ENCODE data around the gene CAP1.

The CAP1 gene

GRCh38 chr1:40040511-40041465 lies at the start of gene CAP1:
TSS of gene CAP1 (plus strand) at chr1:40040729. CDS start at chr1:40059347, 18,618 bp downstream.
- no peak for TF ChIP-seq CTCF (conservative IDR thresholded peaks at IDR 0.05; ENCODE audit: low read depth, low read length)
- DNase-seq (ENCODE audit: low read depth) = peak; percentile 94
- H3K4me3 ChIP-seq (ENCODE audit: low read length) = peak within 1 kb of the TSS; percentile 99

GRCh38 chr1:39992234-39992633 lies 48.3 kb upstream of the CAP1 start:
- no peak for DNase-seq (ENCODE audit: low read depth)
- no peak for TF ChIP-seq CTCF (conservative IDR thresholded peaks at IDR 0.05; ENCODE audit: low read depth, low read length)
- no peak overlapping the region for H3K4me3 ChIP-seq (ENCODE audit: low read length)

GRCh38 chr1:39992888-39993287 lies 47.6 kb upstream of the CAP1 start:
- DNase-seq (ENCODE audit: low read depth) = no peak
- no peak overlapping the region for H3K4me3 ChIP-seq (ENCODE audit: low read length)
- TF ChIP-seq CTCF (conservative IDR thresholded peaks at IDR 0.05; ENCODE audit: low read depth, low read length) = no peak

GRCh38 chr1:39995973-39996393 lies 44.5 kb upstream of the CAP1 start:
- DNase-seq (ENCODE audit: low read depth) = no peak
- no peak overlapping the region for H3K4me3 ChIP-seq (ENCODE audit: low read length)
- TF ChIP-seq CTCF (conservative IDR thresholded peaks at IDR 0.05; ENCODE audit: low read depth, low read length) = no peak

GRCh38 chr1:39996396-39997004 lies 44.0 kb upstream of the CAP1 start:
- no peak for TF ChIP-seq CTCF (conservative IDR thresholded peaks at IDR 0.05; ENCODE audit: low read depth, low read length)
- no peak for DNase-seq (ENCODE audit: low read depth)
- H3K4me3 ChIP-seq (ENCODE audit: low read length) = no peak overlapping the region

GRCh38 chr1:40001456-40001855 lies 39.1 kb upstream of the CAP1 start:
- no peak for DNase-seq (ENCODE audit: low read depth)
- H3K4me3 ChIP-seq (ENCODE audit: low read length) = no peak overlapping the region
- no peak for TF ChIP-seq CTCF (conservative IDR thresholded peaks at IDR 0.05; ENCODE audit: low read depth, low read length)

Measured in retinal pigment epithelial cell (primary cell).